HepG2 (cell line): Measurements from ENCODE around the gene ESYT1. TPM values are rescaled to one million over a fixed set of nuclear protein-coding genes. Genes with fewer than 3 reads are reported as not detected.

Source experiments
- AHR ChIP-seq: IDR thresholded peaks from 2 replicates; pipeline ENCODE4 v1.6.1; 2018; ENCODE audit warnings: missing genetic modification reagents, missing compliant biosample characterization
- ARNTL ChIP-seq: sonication (generic); formaldehyde crosslinking; IDR thresholded peaks from 2 replicates; pipeline ENCODE4 v1.4.0; 2020; ENCODE audit warnings: mild to moderate bottlenecking, missing genetic modification reagents
- DR1 ChIP-seq: sonication (generic); formaldehyde crosslinking; IDR thresholded peaks from 2 replicates; pipeline ENCODE4 v1.8.0; 2021; ENCODE audit warnings: mild to moderate bottlenecking, missing genetic modification reagents, inconsistent platforms
- HMGA1 ChIP-seq: sonication (generic); formaldehyde crosslinking; conservative IDR thresholded peaks from 2 replicates; pipeline ENCODE4 v1.4.0; 2020; ENCODE audit warnings: missing genetic modification reagents
- HNF1A ChIP-seq, 2 experiments: sonication (generic) in 1 of 2; formaldehyde crosslinking in 1 of 2; IDR thresholded peaks; 2 replicates each; pipeline versions ENCODE4 v1.4.0 to v1.6.1; 2016 to 2020; ENCODE audit warnings: borderline replicate concordance in 1 of 2, low read depth in 1 of 2, mild to moderate bottlenecking in 1 of 2, missing genetic modification reagents in 1 of 2
- HNF4A ChIP-seq: sonication (generic); formaldehyde crosslinking; IDR thresholded peaks from 2 replicates; pipeline ENCODE4 v1.4.0; 2020; ENCODE audit warnings: missing genetic modification reagents
- JDP2 ChIP-seq: sonication (generic); formaldehyde crosslinking; IDR thresholded peaks from 2 replicates; pipeline ENCODE4 v1.8.1; 2022; ENCODE audit warnings: missing genetic modification reagents, borderline replicate concordance
- KLF16 ChIP-seq, 2 experiments: sonication (generic) in 1 of 2; formaldehyde crosslinking in 1 of 2; IDR thresholded peaks; 2 replicates each; pipeline versions ENCODE4 v1.6.1 to v1.8.0; 2016 to 2023; ENCODE audit warnings: missing genetic modification reagents in 2 of 2, missing compliant biosample characterization in 1 of 2
- NCOR1 ChIP-seq: fragments of 200-600 bp; sonication (generic); IDR thresholded peaks from 2 replicates; pipeline ENCODE4 v1.7.0; 2017; ENCODE audit warnings: antibody characterized with exemption, low read length, borderline replicate concordance
- PLRG1 ChIP-seq: fragments of 450-650 bp; conservative IDR thresholded peaks from 2 replicates; pipeline ENCODE4 v1.6.1; 2016
- PPARG ChIP-seq: conservative IDR thresholded peaks from 2 replicates; pipeline ENCODE4 v1.6.1; 2016; ENCODE audit warnings: missing biosample characterization, missing genetic modification reagents
- SOX5 ChIP-seq: IDR thresholded peaks from 2 replicates; pipeline ENCODE4 v1.6.1; 2016; ENCODE audit warnings: borderline replicate concordance
- STAG1 ChIP-seq: sonication (generic); formaldehyde crosslinking; IDR thresholded peaks from 2 replicates; pipeline ENCODE4 v1.4.0; 2020; ENCODE audit warnings: missing genetic modification reagents
- TCF7L2 ChIP-seq: IDR thresholded peaks from 2 replicates; pipeline ENCODE4 v1.6.1; 2011; ENCODE audit warnings: mild to moderate bottlenecking, low read depth, low read length, moderate library complexity
- TGIF2 ChIP-seq: IDR thresholded peaks from 2 replicates; pipeline ENCODE4 v1.6.1; 2016; ENCODE audit warnings: control low read depth, missing compliant biosample characterization
- ZMYM2 ChIP-seq: sonication (generic); formaldehyde crosslinking; IDR thresholded peaks from 2 replicates; pipeline ENCODE4 v1.8.0; 2022; ENCODE audit warnings: mild to moderate bottlenecking, missing genetic modification reagents
- ZNF337 ChIP-seq: sonication (generic); formaldehyde crosslinking; IDR thresholded peaks from 2 replicates; pipeline ENCODE4 v1.5.1; 2020; ENCODE audit warnings: missing genetic modification reagents, low read depth, mild to moderate bottlenecking, borderline replicate concordance
- ZNF781 ChIP-seq: sonication (generic); formaldehyde crosslinking; IDR thresholded peaks from 2 replicates; pipeline ENCODE4 v1.5.1; 2020; ENCODE audit warnings: borderline replicate concordance, mild to moderate bottlenecking, missing genetic modification reagents; ENCODE audit errors: not compliant biosample characterization
- polyA plus RNA-seq, 8 experiments: library from polyadenylated mRNA; depleted of rRNA in 3 of 8; stranded (reverse) in 7 of 8; unstranded in 1 of 8; fragments of >200 nt; fragmentation: Illumina TruSeq in 4 of 8; extraction: Trizol in 4 of 8; gene quantifications; 2 replicates each; pipeline versions ENCODE4 v1.2.1 to v1.2.3, GENCODE V29; 2011 to 2016; ENCODE audit warnings: low read depth in 4 of 8, missing spikeins in 1 of 8, mixed read lengths in 1 of 8; ENCODE audit not compliant: insufficient read depth in 1 of 8
- total RNA-seq, 5 experiments: library from RNA; depleted of rRNA; stranded (reverse); fragments of >200 nt; fragmentation: Illumina TruSeq; extraction: Trizol; gene quantifications; 2 replicates each; pipeline ENCODE4 v1.2.3, GENCODE V29; 2016; ENCODE audit warnings: low read depth in 1 of 5
- TF ChIP-seq, protein P1 (sequence below): IDR thresholded peaks from 2 replicates; pipeline ENCODE4 v1.6.1; 2018; ENCODE audit warnings: missing genetic modification reagents

The ESYT1 gene
- total and polyA plus RNA-seq, 2 of the 13 experiments (the other 11 are each of a cell fraction or from before 2014, with no cell fraction given) = 66.9 to 71.0 TPM

DNA sequence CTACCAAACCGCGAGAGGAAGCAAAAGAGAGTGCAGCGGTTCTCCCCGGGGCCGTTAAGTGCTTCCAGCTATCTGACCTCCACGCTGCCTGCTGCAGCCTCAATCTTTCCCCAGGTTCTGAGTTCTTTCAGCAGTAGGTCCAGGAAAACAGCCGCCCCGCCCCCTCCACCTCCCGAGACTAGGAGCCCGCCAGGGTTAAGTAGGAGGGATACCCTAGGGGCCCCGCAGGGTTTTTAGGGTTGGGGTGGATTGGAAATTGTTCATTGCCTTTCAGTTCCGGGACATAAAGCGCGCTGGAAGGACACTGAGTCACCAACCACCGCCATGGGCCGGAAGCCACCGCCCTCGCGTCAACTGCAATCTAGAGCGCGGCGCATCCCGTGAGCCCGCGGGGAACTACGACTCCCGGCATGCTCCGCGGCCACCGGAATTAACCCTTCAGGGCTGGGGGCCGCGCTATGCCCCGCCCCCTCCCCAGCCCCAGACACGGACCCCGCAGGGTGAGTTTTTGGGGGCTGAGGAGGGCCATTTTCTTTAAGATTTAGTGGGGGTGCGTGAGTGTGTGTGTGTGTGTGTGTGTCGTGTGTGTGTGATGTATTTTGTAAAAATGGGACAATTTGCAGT lies 24.2 kb downstream of the ESYT1 start, which contains the start of gene MYL6B (continued):
- TF ChIP-seq PLRG1 (no peak), STAG1 (CRISPR knock-in tag) (no peak), NCOR1 (no peak; the same call in 1 of the 2 replicates), SOX5 (no peak), HNF1A (IDR thresholded peaks at IDR 0.05; ENCODE audit: low read depth) (no peak), HNF1A (CRISPR knock-in tag; IDR thresholded peaks at IDR 0.05; ENCODE audit: borderline replicate concordance) (no peak), DR1 (peak; percentile 26; the same call in 1 of the 2 replicates), JDP2 (CRISPR knock-in tag) (no peak), ARNTL (no peak), TGIF2 (CRISPR knock-in tag) (no peak), ZNF781 (no peak), ZMYM2 (CRISPR knock-in tag) (no peak), AHR (CRISPR knock-in tag) (no peak), KLF16 (CRISPR knock-in tag; IDR thresholded peaks at IDR 0.05) (peak in 1 of 2 experiments; percentile 28; a peak in 1 of 4 replicates), PPARG (CRISPR knock-in tag) (0 out of 2 replicates have a peak, but pooled peaks have one; percentile 11), HNF4A (CRISPR knock-in tag) (no peak), ZNF337 (CRISPR knock-in tag) (no peak), TCF7L2 (no peak), HMGA1 (CRISPR knock-in tag) (no peak)
- TF ChIP-seq, protein P1, sequence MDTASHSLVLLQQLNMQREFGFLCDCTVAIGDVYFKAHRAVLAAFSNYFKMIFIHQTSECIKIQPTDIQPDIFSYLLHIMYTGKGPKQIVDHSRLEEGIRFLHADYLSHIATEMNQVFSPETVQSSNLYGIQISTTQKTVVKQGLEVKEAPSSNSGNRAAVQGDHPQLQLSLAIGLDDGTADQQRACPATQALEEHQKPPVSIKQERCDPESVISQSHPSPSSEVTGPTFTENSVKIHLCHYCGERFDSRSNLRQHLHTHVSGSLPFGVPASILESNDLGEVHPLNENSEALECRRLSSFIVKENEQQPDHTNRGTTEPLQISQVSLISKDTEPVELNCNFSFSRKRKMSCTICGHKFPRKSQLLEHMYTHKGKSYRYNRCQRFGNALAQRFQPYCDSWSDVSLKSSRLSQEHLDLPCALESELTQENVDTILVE (CRISPR knock-in tag) = no peak
